HG03571 (cell line): ENCODE results near the gene ADAM33.

Source experiments
- ATAC-seq: cut with Tn5 transposase; IDR thresholded peaks from one replicate; pipeline ENCODE4 v1.9.1; 2021; ENCODE audit not compliant: unreplicated experiment

The ADAM33 gene, protein sequence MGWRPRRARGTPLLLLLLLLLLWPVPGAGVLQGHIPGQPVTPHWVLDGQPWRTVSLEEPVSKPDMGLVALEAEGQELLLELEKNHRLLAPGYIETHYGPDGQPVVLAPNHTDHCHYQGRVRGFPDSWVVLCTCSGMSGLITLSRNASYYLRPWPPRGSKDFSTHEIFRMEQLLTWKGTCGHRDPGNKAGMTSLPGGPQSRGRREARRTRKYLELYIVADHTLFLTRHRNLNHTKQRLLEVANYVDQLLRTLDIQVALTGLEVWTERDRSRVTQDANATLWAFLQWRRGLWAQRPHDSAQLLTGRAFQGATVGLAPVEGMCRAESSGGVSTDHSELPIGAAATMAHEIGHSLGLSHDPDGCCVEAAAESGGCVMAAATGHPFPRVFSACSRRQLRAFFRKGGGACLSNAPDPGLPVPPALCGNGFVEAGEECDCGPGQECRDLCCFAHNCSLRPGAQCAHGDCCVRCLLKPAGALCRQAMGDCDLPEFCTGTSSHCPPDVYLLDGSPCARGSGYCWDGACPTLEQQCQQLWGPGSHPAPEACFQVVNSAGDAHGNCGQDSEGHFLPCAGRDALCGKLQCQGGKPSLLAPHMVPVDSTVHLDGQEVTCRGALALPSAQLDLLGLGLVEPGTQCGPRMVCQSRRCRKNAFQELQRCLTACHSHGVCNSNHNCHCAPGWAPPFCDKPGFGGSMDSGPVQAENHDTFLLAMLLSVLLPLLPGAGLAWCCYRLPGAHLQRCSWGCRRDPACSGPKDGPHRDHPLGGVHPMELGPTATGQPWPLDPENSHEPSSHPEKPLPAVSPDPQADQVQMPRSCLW

DNA sequence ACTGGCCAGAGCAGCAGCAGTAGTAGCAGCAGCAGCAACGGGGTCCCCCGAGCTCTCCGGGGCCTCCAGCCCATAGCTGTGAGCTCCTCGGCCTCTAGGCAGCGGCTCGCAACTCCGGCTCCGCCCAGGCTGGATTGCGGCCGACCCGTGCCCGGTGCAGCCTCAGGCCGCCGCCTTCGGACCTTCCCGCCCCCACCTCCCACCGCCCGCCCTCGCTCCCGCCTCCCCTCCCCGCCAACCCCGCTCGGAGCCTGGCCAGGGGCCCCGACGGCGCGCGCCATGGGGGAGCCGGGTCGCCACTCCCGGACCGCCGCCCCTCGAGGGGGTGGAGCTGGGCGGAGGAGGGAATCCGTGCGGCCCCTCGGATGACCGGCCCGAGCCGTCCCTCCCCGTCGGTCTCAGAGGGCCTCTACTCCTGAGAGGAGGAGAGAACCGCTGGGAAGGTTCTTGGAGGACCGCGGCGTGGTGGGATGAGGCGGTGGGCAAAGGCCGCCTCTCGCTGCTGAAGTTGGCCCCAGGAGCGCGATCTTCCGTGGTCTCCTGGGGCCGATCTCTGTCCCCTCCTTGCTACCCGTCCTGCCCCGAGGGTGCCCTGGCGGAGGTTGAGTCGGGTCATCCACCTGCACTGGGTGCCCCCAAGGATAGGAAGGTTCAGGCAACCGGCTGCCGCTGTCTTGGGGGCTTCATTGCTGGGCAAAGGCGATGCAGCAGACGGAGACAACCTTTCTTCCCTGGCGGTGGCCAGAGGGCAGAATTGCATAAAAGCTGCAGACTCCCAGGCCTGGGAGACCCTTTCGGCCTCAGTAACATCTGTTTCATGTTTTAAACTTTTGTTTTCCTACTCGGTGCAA lies at the start of gene ADAM33:
Gene ADAM33, minus strand, starts transcription at position 80 of the 851 bp plus-strand sequence. Its CDS starts 6 bp downstream, at position 74.
- ATAC-seq: no peak

DNA sequence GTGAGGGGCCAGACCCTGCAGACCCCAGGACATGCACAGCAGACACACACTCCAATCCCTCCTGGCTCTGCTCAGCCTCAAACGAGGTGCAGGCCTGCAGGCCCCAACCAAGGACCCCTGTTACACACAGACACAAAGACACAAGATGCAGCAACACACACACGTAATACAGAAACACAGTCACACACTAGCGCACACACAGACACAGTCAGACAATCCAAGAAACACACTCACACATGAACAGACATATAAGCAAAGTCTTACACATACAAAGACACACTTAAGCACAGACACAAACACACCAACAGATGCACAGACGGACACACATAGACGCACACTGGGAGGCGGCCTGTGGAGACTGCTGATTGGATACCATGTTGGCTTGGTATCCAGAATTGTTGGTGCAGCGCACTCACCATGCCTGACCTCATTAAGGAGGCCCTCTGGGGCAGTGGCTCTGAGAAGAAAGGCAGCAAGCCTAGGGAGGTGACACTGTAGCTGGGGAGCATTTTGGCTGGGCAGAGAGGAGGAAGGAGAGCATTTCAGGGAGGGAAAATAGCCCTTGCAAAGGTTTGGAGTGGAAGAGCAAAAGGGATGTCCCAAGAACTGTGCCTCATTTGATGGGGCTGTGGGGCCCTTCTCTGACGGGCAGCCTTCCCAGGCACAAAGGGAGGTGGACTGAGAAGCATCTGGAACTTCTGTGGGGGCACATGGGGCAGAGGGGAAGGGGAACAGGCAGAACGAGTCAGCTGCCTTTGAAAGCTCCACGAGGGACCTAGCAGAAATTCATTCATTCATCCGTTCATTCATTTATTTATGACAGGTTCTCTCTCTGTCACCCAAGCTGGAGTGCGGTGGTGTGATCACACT lies 49.2 kb upstream of the ADAM33 start:
- no peak for ATAC-seq

DNA sequence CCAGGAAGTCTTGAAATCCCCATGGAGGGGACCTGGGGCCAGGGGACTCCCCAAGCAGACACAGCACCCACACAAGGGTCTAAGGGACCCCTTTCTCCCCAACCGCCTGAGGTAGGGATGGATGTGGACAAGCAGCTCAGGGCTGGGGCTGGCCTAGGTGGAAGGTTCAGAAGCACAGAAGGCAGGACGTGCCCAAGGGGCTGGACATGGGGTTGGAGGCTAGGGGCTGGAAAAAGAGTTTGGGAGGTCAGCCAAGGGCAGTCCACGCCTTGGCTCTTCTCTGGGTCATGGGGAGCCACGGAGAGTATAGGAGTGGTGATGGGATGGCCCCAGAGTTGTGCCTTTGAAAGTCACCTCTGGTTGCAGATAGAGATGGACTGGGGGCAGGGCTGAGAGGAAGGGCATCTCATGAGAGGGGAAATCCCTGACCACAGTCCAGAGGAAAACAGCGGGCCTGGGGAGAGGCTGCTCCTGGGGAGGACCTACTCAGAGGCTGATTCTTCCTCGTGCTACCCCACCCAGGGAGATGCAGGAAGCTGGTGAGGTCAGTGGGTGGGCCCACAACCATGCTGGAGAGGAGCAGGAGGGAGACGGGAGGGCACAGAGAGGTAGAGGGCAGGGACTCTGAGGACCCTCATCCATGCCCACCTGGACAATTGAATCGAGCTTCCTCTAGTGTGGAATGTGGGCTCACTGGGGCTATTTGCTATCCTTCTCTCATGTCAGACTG lies 48.2 kb upstream of the ADAM33 start:
- no peak for ATAC-seq

DNA sequence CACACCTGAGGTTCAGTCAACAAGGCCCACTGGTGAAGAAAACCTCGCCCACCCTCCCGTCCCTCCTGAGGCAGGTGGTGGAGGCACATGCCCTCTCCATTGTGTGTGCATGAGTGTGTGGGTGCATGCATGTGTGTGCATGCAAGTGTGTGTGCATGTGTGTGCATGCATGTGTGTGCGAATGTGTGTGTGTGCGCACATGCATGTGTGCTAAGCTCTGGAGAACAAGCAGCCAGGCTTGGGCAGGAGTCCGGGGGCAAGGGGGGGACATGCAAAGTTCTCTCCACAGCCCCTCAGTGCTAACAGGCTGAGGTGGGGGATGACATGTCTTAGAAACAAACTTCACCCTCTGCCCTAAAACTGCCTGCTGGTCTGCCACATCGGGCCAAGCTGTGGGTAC lies 47.6 kb upstream of the ADAM33 start:
- ATAC-seq: no peak

DNA sequence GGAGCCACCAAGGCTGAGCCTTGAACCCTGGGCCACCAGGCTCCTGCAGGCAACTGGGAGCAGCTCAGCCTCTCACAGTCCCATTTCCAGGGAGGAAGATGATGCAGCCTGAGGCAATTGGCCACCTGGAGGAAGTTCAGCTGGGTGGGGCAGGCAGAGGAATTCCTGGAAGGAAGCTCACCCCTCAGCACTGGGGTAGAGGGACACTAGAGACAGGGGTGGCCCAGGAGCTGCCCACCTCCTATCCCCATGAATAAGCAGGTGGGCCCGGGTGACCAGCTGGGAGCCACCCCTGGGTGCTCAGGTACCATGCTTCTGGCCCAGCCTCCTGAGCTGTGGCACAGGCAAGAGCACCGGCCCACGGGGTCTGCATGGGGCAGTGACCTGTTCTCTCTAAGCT lies 47.1 kb upstream of the ADAM33 start:
- ATAC-seq: no peak

DNA sequence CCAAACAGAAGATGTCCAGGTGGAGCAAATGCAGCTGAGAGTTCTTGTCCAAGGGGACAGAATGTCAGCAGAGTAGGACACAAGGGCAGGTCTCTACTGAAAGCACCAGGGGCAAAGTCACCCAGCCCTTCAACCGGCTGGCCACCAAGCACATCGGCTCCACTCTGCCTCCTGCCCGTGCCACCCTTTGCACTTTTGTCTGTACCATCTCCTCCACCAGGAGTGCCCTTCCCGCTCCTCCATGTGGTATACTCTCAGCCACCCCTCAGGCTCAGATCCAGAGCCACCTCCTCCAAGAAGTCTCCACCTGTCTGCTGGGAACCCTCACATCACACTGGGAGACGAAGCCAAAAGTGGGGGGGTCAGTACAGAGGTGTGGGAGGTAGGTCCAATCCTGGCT lies 46.5 kb upstream of the ADAM33 start:
- no peak for ATAC-seq

DNA sequence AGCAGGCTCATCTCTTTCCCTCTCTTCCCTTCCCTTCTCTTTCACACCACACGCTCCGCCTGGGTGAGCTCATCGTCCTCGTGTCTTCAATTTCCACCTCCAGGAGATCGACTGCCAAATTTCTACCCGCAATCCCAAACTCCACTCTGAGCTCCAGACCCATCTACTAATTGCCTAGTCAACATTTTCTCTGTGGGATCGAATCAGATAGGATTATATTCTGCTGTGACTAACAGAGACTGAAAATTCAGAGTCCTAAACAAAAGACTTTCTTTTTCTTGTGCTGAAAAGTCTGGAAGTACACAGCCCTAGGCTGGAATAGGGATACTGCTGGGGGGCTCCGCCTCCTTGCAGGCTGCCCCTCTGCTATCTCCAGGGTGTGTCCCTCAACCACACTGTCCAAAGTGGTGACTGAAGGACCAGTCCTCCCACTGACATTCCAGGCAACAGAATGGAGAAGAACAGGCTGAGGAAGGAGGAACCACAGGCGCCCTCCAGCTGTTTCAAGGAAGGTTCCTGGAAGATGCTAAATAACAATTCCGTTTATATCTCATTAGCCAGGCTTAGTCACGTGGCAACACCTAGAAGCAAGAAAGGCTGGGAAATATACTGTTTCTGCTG lies 45.7 kb upstream of the ADAM33 start:
- no peak for ATAC-seq

DNA sequence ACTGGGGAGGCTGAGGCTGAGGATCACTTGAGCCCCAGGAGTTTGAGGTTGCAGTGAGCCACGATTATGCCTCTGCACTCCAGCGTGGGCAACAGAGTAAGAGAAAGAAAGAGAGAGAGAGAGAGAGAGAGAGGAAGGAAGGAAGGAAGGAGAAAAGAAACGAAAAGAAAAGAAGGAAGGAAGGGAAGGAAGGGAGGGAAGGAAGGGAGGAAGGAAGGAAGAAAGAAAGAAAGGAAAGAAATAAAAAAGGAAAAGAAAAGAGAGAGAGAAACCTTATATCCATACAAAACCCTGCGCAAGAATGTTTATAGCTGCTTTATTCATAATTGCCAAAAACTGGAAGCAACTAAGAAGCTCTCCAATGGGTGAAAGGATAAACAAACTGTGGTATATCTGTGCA lies 42.5 kb upstream of the ADAM33 start:
- ATAC-seq: no peak

DNA sequence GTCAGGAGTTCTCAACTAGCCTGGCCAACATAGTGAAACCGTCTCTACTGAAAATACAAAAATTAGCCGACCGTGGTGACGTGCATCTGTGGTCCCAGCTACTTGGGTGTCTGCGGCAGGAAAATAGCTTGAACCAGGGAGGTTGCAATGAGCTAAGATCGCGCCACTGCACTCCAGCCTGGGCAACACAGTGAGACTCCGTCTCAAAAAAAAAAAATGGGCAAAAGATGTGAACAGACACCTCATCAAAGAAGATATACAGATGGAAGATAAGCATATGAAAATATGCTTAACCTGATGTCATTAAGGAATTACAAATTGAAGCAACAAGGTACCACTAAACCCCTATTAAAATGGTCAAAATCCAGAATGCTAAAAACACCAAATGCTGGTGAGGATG lies 41.5 kb upstream of the ADAM33 start:
- no peak for ATAC-seq

DNA sequence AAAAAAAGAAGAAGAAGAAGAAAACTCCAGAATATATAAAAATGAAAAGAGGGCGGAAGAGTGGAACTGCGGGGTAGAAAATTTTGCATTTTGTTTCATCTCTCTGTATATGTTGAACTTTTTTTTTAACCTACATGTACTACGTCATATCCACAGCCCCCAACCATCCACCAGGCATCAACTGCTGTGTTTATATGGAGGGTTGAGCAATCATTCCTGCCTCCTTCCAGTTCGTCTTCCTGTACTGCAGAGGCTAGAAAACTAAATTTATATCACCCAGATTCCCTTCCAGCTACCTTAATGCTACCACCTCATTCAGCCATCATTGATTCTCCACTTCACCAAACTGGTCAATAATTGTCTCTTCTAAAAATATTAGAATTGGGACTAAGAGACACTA lies 40.1 kb upstream of the ADAM33 start:
- ATAC-seq: no peak

DNA sequence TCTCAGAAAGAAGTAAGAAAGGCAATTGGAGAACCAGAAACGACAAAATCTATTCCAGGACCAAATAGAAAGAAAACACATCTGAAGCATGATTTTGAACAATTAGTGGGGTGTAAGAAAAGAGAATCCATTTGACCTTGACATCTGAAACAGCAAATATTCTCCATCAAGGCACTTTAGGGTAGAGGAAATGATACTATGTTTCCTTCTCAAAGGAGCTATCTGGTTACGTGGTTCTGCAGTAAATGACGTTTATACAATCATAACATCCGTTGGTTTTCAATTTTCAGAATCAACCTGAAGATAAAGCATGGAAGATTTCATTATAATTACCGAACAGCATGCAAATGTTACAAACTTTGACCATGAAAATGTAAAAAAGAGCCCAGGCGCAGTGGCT lies 38.8 kb upstream of the ADAM33 start:
- no peak for ATAC-seq

DNA sequence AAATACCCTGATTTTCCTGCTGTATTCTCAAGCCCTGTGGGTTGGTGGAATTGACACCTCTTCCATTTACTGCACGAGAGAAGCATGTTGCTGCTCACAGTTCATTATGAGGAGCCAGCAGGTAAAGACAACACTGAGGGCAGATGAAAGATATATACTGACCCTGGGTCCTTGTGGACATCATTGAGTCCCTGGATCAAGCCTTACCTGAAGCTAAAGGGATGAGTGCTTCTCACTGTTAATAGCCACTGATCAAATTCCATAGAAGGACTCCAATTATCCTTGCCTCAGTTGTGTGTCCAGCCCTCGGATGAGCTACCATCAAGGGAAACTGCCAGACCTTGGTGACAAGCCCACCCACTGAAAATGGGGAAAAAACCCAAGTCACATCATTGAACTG lies 38.3 kb upstream of the ADAM33 start:
- ATAC-seq: no peak

DNA sequence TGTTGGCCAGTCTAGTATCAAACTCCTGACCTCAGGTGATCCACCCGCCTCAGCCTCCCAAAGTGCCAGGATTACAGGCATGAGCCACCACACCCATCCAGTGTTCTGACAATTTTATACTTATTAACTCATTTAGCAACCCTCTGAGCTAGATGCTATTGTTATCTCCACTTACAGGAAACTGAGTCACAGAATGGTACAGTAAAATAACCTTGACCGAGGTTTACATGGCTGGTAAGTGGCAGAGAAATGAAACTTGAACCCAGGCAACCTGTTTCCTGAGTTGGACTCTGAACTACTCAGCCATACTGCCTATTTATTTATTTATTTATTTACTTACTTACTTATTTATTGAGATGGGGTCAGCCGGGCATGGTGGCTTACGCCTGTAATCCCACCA lies 37.2 kb upstream of the ADAM33 start:
- ATAC-seq: no peak

DNA sequence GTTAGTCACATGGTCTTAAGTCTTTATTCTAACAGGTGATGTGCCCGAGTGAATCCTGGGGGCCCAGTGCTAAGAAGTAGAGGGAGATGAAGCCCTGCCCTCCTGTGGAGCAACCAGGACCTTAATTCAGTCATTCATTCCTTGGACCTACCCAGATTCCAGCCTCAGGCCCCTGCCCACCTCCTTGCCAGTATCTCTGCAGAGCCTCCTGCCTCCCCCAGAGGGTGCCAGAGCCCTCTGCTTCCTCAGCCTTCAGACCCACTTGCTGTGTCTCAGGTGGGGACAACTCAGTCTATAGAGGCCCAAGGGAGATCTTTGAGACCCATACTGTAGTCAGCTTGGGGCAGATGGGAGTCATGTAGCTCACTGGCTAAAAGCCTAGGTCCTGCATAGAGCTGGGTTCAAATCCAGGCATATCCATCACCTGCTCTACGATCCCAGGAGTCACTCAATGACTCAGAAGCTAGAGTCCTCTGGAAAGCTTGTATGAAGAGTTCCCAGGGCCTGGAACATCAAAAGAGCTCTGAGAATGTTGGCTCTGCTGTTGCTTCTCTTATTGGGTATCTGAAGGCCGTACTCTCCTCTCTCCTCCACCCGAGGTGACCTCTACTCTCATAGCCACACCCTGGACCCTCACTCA lies 34.5 kb upstream of the ADAM33 start:
- no peak for ATAC-seq

DNA sequence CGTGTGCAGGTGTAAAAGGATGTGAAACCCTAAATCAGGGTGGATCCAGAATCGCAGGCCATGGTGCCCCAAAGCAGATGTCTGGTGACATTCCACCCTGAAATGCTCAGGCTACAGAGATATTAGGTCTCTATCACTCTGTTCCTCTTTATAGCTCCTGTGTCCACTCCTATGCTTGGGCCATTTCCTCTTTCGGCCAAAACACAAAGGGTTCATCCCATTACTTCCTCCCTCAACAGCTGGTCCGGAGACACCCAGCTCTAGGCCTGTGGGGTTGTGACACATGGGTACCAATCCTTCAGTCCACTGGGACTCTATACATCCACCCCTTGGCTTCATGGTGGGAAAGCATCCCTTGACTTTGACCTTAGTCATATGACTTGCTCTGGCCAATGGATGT lies 32.3 kb upstream of the ADAM33 start:
- ATAC-seq: no peak

DNA sequence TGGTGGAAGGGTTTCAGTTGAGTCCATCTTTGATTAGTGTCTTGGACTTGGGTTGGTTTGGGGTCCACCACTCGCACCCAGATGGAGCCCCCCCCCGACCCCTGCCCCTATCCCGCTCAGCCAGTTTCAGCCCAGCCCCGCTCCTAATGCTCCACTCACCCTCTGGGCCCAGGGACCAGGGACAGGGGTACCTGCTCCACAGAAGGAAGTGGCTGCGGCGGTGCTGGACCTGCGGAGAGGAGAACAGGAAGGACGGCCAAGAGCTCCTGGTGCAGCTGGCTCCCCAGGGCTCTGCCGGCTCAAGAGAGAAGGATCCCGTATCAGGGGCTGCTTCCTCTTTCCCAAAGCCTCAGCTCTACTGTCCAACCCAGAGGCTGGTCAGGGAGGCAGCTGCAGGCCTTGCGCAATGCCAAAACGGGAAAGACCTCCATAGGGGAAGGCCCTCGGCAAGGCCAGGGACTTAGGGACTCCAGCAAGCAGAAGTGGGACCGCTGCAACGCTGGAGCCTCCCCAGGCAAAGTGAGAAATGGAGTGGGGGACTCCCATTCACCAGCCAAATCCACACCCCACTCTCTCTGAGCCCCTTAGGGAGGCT lies 30.6 kb upstream of the ADAM33 start, which contains the start of gene SIGLEC1:
Gene SIGLEC1, minus strand, starts transcription at position 322 of the 595 bp plus-strand sequence. CDS start 5,472 bp downstream, outside the sequence.
- no peak for ATAC-seq

DNA sequence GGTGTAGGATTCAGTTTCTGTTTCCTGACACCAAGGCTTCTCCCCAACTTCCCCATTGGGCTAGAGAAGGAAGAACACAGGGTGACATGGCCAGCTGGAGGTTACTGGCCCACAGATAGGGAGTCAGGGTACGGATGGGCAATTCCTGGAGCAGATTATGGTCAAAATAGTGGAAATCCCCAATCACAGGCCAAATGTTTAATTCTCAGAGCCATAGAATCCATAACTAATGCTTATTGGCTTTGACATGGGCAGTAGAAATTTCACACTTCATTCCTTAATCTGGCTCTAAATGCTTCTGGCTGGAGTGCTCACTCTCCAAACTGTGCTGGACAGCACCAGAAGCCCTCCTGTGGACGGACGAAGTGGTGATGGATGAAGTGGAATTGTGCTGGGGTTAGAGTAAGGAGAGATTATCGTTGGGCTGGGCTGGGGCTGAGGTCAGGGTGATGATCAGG lies 29.7 kb upstream of the ADAM33 start:
- ATAC-seq: no peak
